Measurements from ENCODE around the gene GTF2H3. TPM values are rescaled to one million over a fixed set of nuclear protein-coding genes. Genes with fewer than 3 reads are reported as not detected.

Gene GTF2H3
- 10 to 100 TPM in 2 of 6 donors, 1 to 10 TPM in 4; 5.3 to 12.4 (median 9.1) TPM for total RNA-seq
- 1 to 10 TPM; 2.9 to 4.7 TPM for polyA plus RNA-seq

GRCh38 chr12:123633379-123634141, at the start of gene GTF2H3, which contains the start of gene EIF2B1:
GTF2H3 (plus strand) TSS chr12:123633829; CDS start chr12:123633860, 31 bp downstream.
EIF2B1 (minus strand) TSS chr12:123633686; CDS start chr12:123633557, 129 bp downstream.
- Histone ChIP-seq H3K9me3 (no peaks in the 10 kb centered on the region), H3K27ac (peak within 1 kb of the TSS; percentile 58 to 73 (median 70)), H3K4me3 (peak within 1 kb of the TSS; percentile 61 to 96 (median 80)), H3K27me3 (no peaks in the 10 kb centered on the region), H3K4me1 (peaks cover 0 to 7% (median 6%) of the 10 kb centered on the region in 3 donors), H3K36me3 (peaks cover 0 to 17% (median 16%) of the 10 kb centered on the region in 3 donors)
- WGBS, 2 donors, result 0 to 1% methylated on average over 51 to 52 of the region's 52 CpGs
- DNase-seq (peak; percentile 92 to 98 (median 94)), ATAC-seq (peak; percentile 99 to 100 (median 99)), FAIRE-seq (no peak)
- no peak for TF ChIP-seq CTCF (IDR thresholded peaks at IDR 0.05)
- intact Hi-C loops (cut with DNase I), result no loop called here

- Histone ChIP-seq H3K4me1 (peaks cover 20 to 45% (median 24%) of the 10 kb centered on the region in 3 donors), H3K4me3 (no peak overlapping the region), H3K27me3 (no peaks in the 10 kb centered on the region), H3K27ac (no peak overlapping the region), H3K9me3 (no peaks in the 10 kb centered on the region), H3K36me3 (peaks cover 6 to 78% (median 23%) of the 10 kb centered on the region in 3 donors)
- no peak for DNase-seq
- TF ChIP-seq CTCF (IDR thresholded peaks at IDR 0.05), result no peak
- FAIRE-seq, result no peak
- WGBS, 2 donors, result 60 to 62% methylated on average over 8 of the region's 8 CpGs
- ATAC-seq, result peak in 2 of 4 donors; percentile 5 to 16
- intact Hi-C loops (cut with DNase I), result no loop called here
These were observed 41.7 kb upstream of the GTF2H3 start for GRCh38 chr12:123591702-123592481.

GRCh38 chr12:123595729-123596128, 37.9 kb upstream of the GTF2H3 start:
- TF ChIP-seq CTCF (IDR thresholded peaks at IDR 0.05), result no peak
- Histone ChIP-seq H3K27ac (no peak overlapping the region), H3K9me3 (no peaks in the 10 kb centered on the region), H3K4me1 (peaks cover 3 to 26% (median 11%) of the 10 kb centered on the region in 3 donors), H3K27me3 (no peaks in the 10 kb centered on the region), H3K36me3 (peaks cover 5 to 62% (median 17%) of the 10 kb centered on the region in 3 donors), H3K4me3 (no peak overlapping the region)
- intact Hi-C loops (cut with DNase I), result no loop called here
- peak; percentile 50 to 80 (median 75) for ATAC-seq
- DNase-seq, result peak in 1 of 6 donors; percentile 20
- no peak for FAIRE-seq

GRCh38 chr12:123597100-123597499, 36.5 kb upstream of the GTF2H3 start:
- Histone ChIP-seq H3K9me3 (no peaks in the 10 kb centered on the region), H3K36me3 (peaks cover 5 to 48% (median 7%) of the 10 kb centered on the region in 3 donors), H3K27ac (no peak overlapping the region), H3K4me3 (no peak overlapping the region), H3K27me3 (no peaks in the 10 kb centered on the region), H3K4me1 (peaks cover 0 to 16% (median 11%) of the 10 kb centered on the region in 3 donors)
- no peak for TF ChIP-seq CTCF (IDR thresholded peaks at IDR 0.05)
- intact Hi-C loops (cut with DNase I), result no loop called here
- no peak for FAIRE-seq
- WGBS, 2 donors, result 69 to 80% methylated on average over 3 of the region's 3 CpGs
- no peak for DNase-seq
- ATAC-seq, result no peak
